IPS DF 6.9 (cell line): ENCODE measurements around the gene PYGB.

ENCODE experiments used
- DNase-seq: peaks from one replicate; pipeline ENCODE4 v3.0.0-alpha.2; 2013; ENCODE audit warnings: low read depth, low spot score
- H3K27ac ChIP-seq: one replicate; pipeline ENCODE4 v1.5.1; 2013; ENCODE audit warnings: low read length, control low read depth
- H3K27me3 ChIP-seq: 2 replicates; pipeline ENCODE4 v1.6.1; 2013; ENCODE audit warnings: mild to moderate bottlenecking, low read length; ENCODE audit not compliant: control insufficient read depth, insufficient read depth
- H3K36me3 ChIP-seq: 2 replicates; pipeline ENCODE4 v1.6.1; 2013; ENCODE audit warnings: low read length; ENCODE audit not compliant: control insufficient read depth, insufficient read depth
- H3K4me1 ChIP-seq: 2 replicates; pipeline ENCODE4 v1.6.1; 2013; ENCODE audit warnings: low read length; ENCODE audit not compliant: control insufficient read depth, insufficient read depth
- H3K4me3 ChIP-seq: 2 replicates; pipeline ENCODE4 v1.5.1; 2013; ENCODE audit warnings: mild to moderate bottlenecking, low read length
- H3K9me3 ChIP-seq: 2 replicates; pipeline ENCODE4 v1.6.1; 2013; ENCODE audit warnings: low read length, inconsistent platforms; ENCODE audit not compliant: control insufficient read depth, insufficient read depth
- WGBS: extraction: QIAGEN DNeasy Blood & Tissue Kit; methylation state at CpG from one replicate; pipeline ENCODE4 v1.1.7; 2013; ENCODE audit warnings: mixed read lengths, missing lambda C conversion rate; ENCODE audit not compliant: insufficient read length, insufficient coverage; 5-methylcytosine and 5-hydroxymethylcytosine counted together

The PYGB gene

GRCh38 chr20:25207149-25207959 is 40.5 kb upstream of the PYGB start:
- WGBS: no CpG with 5 or more reads among the region's 22 CpGs
- H3K9me3 ChIP-seq: no peaks in the 10 kb centered on the region
- H3K4me1 ChIP-seq: no peaks in the 10 kb centered on the region
- DNase-seq: no peak
- H3K36me3 ChIP-seq: peaks cover 3% of the 10 kb centered on the region; the same call in 1 of the 2 replicates
- no peak overlapping the region for H3K27ac ChIP-seq
- H3K27me3 ChIP-seq: no peaks in the 10 kb centered on the region
- no peak overlapping the region for H3K4me3 ChIP-seq

- no CpG with 5 or more reads among the region's 9 CpGs for WGBS
- peaks cover 3% of the 10 kb centered on the region; the same call in 1 of the 2 replicates for H3K36me3 ChIP-seq
These were observed 39.8 kb upstream of the PYGB start for GRCh38 chr20:25207960-25208534.

GRCh38 chr20:25209400-25209799 is 38.5 kb upstream of the PYGB start:
- H3K4me1 ChIP-seq: no peaks in the 10 kb centered on the region
- no peaks in the 10 kb centered on the region for H3K27me3 ChIP-seq
- DNase-seq: no peak
- H3K9me3 ChIP-seq: no peaks in the 10 kb centered on the region
- H3K27ac ChIP-seq: no peak overlapping the region
- H3K36me3 ChIP-seq: peaks cover 3% of the 10 kb centered on the region; the same call in 1 of the 2 replicates
- no peak overlapping the region for H3K4me3 ChIP-seq
- WGBS: no CpG with 5 or more reads among the region's 1 CpG

More at GRCh38 chr20:25207960-25208534, 39.8 kb upstream of the PYGB start:
- no peak for DNase-seq
- Histone ChIP-seq H3K4me1 (no peaks in the 10 kb centered on the region), H3K27ac (no peak overlapping the region), H3K9me3 (no peaks in the 10 kb centered on the region), H3K27me3 (no peaks in the 10 kb centered on the region), H3K4me3 (no peak overlapping the region)

GRCh38 chr20:25209911-25210310 is 38.0 kb upstream of the PYGB start:
- peaks cover 3% of the 10 kb centered on the region; the same call in 1 of the 2 replicates for H3K36me3 ChIP-seq
- DNase-seq: no peak
- no peak overlapping the region for H3K4me3 ChIP-seq
- WGBS: no CpG with 5 or more reads among the region's 12 CpGs
- H3K4me1 ChIP-seq: no peaks in the 10 kb centered on the region
- no peak overlapping the region for H3K27ac ChIP-seq
- no peaks in the 10 kb centered on the region for H3K9me3 ChIP-seq
- H3K27me3 ChIP-seq: no peaks in the 10 kb centered on the region

GRCh38 chr20:25211273-25211672 is 36.6 kb upstream of the PYGB start:
- Histone ChIP-seq H3K27ac (no peak overlapping the region), H3K9me3 (no peaks in the 10 kb centered on the region), H3K4me1 (no peaks in the 10 kb centered on the region), H3K4me3 (no peak overlapping the region), H3K36me3 (peaks cover 6% of the 10 kb centered on the region), H3K27me3 (no peaks in the 10 kb centered on the region)
- WGBS: no CpG with 5 or more reads among the region's 7 CpGs
- no peak for DNase-seq

- Histone ChIP-seq H3K27ac (no peak overlapping the region), H3K9me3 (no peaks in the 10 kb centered on the region), H3K27me3 (no peaks in the 10 kb centered on the region), H3K4me3 (no peak overlapping the region), H3K36me3 (peaks cover 6% of the 10 kb centered on the region), H3K4me1 (no peaks in the 10 kb centered on the region)
- WGBS: no CpG with 5 or more reads among the region's 5 CpGs
- no peak for DNase-seq
These were observed 35.6 kb upstream of the PYGB start for GRCh38 chr20:25212242-25212641.

GRCh38 chr20:25213566-25214425 is 34.1 kb upstream of the PYGB start:
- Histone ChIP-seq H3K4me3 (no peak overlapping the region), H3K9me3 (no peaks in the 10 kb centered on the region), H3K27me3 (no peaks in the 10 kb centered on the region), H3K36me3 (peaks cover 6% of the 10 kb centered on the region), H3K4me1 (no peaks in the 10 kb centered on the region), H3K27ac (no peak overlapping the region)
- WGBS: no CpG with 5 or more reads among the region's 21 CpGs
- DNase-seq: no peak

GRCh38 chr20:25214426-25214790 is 33.5 kb upstream of the PYGB start:
- Histone ChIP-seq H3K4me1 (no peaks in the 10 kb centered on the region), H3K4me3 (no peak overlapping the region), H3K36me3 (peaks cover 6% of the 10 kb centered on the region), H3K9me3 (no peaks in the 10 kb centered on the region), H3K27ac (no peak overlapping the region), H3K27me3 (no peaks in the 10 kb centered on the region)
- DNase-seq: no peak
- no CpG with 5 or more reads among the region's 7 CpGs for WGBS

GRCh38 chr20:25214819-25215218 is 33.1 kb upstream of the PYGB start:
- WGBS: no CpG with 5 or more reads among the region's 7 CpGs
- Histone ChIP-seq H3K4me3 (no peak overlapping the region), H3K27ac (no peak overlapping the region), H3K27me3 (no peaks in the 10 kb centered on the region), H3K9me3 (no peaks in the 10 kb centered on the region), H3K36me3 (peaks cover 6% of the 10 kb centered on the region), H3K4me1 (no peaks in the 10 kb centered on the region)
- DNase-seq: no peak

GRCh38 chr20:25215521-25215920 is 32.4 kb upstream of the PYGB start:
- H3K36me3 ChIP-seq: peaks cover 6% of the 10 kb centered on the region
- DNase-seq: no peak

More at GRCh38 chr20:25215521-25215920, 32.4 kb upstream of the PYGB start:
- Histone ChIP-seq H3K4me1 (no peaks in the 10 kb centered on the region), H3K27me3 (no peaks in the 10 kb centered on the region), H3K4me3 (no peak overlapping the region), H3K9me3 (no peaks in the 10 kb centered on the region), H3K27ac (no peak overlapping the region)
- WGBS: no CpG with 5 or more reads among the region's 10 CpGs
